CD4-positive, alpha-beta T cell treated with Interleukin-15 for 4 hours (primary cell): Measurements from ENCODE around the gene EDEM1.
"Not testable (repeated sequence)": the region's sequence is repeated elsewhere in the genome, so short reads cannot be mapped to it uniquely, and the experiment has no call there.

ENCODE experiments used
- DNase-seq: peaks from one replicate; pipeline ENCODE4 v3.0.0-alpha.2; 2020; ENCODE audit warnings: low spot score

EDEM1 gene

DNA sequence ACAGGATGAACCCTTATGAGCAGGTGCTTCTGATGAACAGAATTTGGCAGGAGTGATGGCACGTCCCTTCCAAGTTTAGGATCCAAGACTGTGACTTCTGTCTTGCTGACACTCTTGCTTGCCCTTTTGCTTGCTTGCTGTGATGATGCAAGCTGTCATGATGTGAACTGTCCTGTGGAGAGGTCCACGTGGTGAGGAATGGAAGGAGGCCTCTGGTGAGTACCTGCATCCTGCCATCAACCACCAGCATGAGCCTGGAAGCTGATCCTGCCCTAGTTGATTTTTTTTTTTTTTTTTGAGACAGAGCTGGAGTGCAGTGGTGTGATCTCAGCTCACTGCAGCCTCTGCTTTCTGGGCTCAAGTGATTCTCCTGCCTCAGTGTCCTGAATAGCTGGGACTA, 45.5 kb downstream of the EDEM1 start:
- no peak for DNase-seq

DNA sequence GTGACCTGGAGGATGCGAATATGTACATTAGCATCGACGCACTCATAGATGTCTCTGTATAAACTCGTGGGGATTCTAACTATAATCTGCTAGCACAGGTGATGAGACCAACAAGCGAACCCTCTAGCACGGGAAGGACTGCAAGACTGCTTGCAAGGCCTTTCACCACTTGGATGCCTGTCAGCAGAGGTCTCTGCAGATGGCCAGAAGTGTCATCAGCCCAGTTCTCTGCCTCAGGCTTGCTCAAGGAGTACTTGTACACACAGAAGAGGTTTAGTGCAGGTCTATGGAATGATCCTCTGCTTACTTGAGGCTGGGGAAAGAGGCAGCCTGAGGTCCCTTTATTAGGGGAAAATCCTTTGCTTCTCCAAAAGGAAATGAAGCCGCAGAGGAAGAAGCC, 48.1 kb downstream of the EDEM1 start:
- DNase-seq = no peak

DNA sequence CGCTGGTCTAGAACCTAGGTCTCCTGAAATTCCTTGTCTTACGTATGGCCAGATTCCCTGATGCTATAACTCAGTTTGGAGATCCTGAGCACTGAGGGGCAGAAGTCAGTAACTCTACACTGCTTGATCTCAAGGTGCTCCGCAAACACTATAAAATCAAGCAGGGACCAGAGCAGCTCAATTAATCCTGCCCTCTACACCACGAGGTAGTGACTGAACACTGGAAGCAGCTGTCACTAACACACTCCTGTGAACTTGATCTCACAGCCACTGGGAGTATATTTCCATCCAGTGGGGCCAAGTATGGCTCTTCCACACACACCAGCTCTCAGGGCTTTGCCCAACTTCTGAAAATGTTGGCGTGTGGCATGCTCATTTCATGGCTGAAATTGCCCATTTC, 51.0 kb downstream of the EDEM1 start:
- no peak for DNase-seq

DNA sequence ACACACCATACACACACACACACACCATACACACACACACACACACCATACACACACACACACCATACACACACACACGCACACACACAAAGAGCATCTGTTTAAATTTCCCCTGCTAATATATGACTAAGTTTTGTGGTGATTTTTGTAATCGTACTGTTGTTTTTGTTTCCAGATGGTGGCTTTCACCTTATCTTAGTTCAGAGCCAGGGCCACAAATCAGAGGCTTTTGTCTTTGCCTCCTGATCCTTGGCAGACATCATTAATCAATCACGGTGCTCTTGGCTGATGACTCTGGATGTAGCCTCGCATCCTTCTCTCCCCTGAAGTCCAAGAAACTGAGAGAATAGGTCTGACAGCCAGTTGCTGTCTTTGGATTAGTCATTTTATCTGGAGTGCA, 52.1 kb downstream of the EDEM1 start:
- no peak for DNase-seq

DNA sequence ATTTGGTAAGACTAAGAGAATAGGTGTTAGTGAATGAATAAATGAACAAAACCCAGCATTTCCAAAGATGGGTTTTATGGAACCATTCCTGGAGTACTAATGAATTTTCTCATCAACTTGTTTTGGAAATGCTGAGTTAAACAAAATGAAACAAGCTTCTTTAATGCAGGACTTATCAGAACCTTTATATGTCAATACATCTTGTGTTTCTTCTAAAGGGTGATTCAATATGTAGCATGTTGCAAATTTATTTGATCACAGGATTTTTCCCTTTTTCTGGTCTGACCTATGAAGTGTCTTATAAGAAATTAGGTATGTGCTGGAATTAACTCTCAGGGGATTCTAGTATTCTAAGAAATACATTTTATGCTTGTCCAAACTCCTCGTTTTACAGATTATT, 53.2 kb downstream of the EDEM1 start:
- DNase-seq = no peak

DNA sequence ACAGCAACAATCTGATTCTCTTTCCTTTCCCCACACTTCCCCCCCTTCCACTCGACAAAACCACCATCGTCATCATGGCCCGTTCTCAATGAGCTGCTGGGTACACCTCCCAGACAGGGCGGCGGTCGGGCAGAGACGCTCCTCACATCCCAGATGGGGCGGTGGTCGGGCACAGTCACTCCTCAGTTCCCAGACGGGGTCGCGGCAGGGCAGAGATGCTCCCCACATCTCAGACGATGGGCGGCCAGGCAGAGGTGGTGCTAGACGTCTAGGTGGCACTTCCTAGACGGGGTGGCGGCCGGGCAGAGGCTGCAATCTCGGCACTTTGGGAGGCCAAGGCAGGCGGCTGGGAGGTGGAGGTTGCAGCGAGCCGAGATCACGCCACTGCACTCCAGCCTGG, 55.3 kb downstream of the EDEM1 start:
- not testable (repeated sequence) for DNase-seq

DNA sequence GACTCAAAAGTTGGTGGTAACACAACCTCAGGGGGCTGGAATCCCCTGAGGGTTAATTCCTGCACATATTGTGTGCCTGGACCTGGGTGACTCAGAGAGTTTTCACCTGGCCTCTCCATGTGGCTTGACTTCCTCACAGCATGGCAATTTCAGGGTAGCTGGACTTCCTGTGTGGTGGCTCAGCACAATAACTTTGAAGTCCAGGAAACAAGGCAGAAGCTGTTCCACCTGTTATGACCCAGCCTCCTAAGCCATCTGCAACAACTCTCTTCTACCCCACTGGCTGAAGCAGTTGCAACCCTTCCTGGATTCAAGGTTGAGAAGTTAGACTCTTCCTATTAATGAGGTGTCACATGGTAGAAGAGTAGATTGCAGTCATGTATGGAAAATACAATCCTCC, 58.4 kb downstream of the EDEM1 start:
- no peak for DNase-seq

DNA sequence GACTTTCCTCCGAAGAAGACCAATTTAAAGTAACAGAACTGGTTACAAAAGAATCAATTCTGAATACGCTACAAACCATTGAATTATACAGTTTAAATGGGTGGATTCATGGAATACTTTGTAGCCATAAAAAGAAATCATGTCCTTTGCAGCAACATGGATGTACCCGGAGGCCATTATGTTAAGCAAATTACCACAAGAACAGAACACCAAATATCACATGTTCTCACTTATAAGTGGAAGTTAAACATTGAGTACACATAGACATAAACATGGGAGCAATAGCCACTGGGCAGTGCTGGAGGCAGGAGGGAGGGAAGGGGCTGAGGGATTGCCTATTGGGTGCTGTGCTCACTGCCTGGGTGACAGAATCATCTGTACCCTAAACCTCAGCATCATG, 61.3 kb downstream of the EDEM1 start:
- DNase-seq = no peak

DNA sequence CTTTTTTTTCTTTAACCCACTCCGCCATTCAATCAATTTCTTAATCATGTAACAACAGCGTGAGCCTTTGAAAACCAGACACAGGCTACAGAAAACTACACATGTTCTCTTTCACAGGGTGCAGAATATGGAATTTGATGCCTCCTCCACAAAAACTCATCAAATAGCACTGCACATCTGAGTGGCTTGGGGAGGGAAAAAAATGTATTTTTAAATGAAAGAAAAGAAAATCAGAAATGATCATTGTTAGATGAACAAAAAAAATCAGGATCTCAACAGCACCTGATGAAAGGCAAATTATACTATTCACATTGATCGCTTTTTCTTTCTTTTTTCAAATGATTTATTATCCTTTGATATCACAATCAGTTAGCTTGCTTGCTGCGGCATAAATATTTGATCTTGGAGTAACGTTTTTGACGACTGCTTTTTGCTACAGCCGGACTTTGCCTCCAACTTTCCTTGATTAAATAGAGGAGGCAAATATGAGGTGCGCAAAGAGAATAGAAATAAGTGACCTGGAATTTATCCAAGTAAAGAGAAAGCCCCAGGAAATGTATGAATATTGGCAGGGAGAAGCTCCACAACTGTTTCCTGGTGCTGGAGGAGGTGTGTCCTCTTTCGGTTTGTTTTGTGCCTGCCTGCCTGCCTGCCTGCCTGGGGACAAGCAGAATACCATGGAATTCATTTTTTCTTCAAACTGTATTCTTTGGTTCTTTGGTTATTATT, 63.1 kb downstream of the EDEM1 start:
- no peak for DNase-seq

DNA sequence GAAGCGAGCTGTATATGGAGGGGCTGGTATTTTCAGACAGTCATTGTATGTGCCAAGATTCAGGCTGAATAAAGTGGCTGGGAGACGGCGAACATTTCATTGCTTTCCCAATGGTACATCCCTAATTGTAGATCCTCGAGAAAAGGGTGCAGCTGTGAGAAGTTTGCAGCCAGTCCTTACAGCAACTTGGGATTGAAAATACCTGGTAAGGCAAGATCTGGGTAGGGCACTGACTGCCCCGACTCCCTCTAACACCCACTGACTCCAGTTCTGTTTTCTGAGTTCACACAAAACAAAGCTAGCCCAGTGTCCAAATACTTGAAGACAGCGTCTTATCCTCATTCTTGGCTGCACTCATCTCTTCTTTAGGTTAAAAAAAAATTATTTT, 63.7 kb downstream of the EDEM1 start:
- no peak for DNase-seq

DNA sequence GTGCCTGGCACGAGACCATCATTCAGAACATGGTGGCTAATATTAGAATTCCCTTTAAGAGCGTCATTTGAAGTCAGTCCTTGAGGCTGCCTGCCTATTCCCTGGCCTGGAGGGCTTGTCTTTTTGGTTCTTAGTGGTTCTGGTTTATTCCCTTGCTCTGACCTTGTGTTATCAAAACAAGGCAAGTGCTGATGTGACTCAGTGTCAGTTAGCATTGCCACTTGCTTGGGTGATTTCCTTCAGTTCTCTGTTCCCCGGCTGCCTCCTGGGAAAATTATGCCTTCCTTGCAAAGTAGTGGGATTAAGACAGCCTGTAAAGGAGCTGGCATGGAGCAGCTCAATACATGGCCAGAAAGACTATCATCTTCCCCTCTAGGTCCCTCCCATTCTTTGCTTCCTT, 64.6 kb downstream of the EDEM1 start:
- no peak for DNase-seq

DNA sequence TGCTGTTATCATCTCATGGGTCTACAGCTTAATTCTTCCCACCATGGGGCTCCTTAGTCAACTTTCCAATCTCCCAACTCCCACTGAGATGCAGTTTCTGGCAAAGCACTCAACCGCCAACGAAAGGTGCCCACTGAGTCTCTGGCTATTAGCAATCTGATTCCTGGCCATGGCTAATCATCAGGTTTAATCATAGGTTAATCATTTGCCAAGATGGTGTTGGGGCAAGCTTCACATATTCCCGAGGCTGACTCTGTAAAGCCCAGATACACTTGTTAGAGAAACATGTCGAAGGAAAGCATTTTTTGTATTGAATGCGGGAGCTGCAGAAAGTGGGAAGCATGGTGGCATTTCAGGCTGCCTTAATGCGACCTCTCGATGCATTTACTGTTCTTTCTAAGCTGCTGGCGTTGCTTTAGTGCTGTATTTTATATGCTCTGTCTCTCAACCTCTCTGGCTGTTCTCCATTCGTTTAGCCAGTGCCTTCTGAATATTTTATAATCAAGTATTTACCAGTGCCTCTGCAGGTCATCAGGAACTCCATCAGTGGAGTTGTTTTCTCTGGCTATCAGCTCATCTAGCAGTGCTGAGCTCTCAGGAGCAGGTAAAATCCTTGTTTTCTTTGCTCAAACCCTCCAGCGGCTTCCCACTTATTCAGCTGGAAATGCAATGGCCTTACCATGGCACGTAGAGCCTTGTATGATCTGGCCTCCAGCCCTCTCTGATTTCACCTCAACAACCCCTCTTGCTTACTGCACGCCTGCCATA, 67.0 kb downstream of the EDEM1 start:
- DNase-seq = no peak

DNA sequence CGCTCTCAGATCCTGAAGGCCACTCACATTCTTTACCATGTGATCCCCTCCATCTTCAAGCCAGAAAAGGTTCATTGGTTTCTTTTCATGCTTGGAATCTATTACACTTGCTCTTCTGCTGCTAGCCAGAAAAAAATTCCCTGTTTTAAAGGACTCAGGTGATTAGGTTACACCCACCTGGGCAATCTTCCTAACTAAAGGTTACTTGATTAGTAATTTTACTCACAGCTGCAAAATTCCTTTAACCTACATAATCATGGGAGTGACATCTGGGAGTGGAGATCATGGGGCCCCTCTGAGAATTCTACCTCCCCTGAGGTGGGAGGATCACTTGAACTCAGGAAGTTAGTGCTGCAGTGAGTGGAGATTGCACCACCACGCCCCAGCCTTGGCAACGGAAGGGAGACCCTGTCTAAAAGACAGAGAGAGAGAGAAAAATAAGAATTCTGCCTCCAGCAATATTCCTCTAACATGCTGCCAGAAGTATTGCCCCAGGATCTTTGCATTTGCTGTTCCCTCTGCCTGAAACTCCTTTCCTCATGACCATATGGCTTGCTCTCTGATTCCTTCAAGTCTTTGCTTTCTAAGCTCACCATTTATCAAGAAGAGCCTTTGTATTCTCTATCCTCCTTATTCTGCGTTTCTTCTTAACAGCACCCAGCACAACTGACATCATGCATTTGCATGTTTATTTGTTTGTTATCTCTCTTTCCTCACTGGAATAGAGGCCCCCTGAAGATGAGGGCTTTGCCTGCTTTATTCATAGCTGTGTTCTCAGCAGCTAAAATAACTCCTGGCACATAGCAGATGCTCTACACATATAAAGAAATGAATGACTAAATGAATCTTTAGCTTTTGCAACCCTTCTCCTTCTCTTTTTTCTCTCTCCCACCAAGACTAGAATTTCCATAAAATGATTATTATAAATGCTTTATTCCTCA, 68.2 kb downstream of the EDEM1 start:
- no peak for DNase-seq

DNA sequence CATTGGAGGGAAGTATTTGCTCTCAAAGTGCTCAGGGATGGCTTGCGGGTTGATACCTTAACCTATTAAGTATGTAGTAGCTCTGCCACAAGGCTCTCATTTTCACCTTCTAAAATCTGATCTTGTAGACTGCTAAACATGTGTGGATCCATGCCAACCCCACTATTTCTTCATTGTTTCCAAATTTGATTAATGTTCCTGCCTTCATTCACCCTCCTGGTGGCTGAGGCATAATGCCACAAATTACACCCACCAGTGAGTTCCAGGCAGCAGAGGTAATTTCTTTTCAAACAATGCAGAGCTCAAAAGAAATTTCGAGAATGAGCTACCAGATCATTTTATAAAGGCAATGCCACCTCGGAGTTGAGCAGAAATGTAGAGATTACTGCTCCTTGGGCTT, 71.0 kb downstream of the EDEM1 start:
- no peak for DNase-seq

DNA sequence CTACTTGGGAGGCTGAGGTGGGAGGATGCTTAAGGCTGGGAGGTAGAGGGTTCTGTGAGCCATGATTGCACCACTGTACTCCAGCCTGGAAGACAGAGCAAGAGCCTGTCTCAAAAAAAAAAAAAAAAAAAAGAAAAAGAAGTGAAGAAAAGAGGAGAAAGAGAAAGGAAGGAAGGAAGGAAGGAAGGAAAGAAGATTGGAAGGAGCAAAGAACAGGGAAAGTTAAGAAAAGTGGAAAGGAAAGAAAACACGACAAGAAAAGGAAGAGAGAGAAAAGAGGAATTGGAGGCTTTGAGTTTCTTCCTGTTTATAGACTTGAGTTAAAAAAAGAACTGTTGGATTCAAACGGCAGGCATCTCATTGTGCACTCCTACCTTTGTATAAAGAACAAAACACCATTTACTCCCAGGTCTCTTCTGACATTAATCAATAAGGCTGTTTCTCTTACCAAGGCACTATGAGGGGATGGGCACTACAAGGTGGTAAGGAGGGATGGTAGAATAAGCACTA, 73.5 kb downstream of the EDEM1 start:
- no peak for DNase-seq

DNA sequence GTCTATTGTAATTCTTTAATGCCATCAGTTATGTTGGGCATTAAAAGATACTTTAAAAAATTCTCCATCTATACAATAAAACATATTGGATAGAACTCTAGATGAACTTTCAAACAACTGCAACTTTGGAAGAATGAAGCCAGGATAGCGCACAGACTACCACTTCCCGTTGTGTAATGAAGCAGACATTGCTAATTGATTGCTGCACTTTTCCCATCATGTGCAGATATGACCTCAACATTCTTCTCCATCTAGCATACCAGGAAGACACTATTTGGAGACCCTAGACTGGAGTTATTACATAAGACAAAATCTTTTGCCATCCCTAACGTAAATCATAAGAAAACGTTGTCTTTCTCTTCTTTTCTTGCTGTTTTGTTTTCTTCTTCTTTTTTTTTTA, 75.0 kb downstream of the EDEM1 start:
- no peak for DNase-seq

DNA sequence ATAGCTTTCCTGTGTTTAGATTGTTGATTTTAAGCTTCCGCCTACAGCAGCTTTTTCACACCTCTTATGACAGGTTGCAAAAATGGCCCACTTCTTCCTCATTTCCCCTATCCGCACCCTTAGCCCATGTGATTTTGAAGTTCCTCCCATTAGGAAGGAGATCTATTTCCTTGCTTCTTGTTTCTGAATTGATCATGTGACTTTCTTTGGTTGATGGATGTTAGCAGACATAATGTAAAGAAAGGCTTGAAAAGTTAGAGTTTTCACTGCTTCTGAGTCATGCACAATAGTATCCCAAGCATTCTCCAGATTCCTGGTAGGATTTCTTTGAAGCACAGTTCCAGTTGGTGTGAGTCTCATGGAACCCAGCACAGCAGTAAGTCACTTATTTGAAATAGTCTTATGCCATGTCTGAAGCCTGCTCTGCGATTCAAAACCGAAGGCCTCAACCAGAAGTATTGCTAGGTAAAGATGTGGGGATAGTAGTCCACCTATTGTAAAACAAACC, 76.6 kb downstream of the EDEM1 start:
- DNase-seq = no peak

DNA sequence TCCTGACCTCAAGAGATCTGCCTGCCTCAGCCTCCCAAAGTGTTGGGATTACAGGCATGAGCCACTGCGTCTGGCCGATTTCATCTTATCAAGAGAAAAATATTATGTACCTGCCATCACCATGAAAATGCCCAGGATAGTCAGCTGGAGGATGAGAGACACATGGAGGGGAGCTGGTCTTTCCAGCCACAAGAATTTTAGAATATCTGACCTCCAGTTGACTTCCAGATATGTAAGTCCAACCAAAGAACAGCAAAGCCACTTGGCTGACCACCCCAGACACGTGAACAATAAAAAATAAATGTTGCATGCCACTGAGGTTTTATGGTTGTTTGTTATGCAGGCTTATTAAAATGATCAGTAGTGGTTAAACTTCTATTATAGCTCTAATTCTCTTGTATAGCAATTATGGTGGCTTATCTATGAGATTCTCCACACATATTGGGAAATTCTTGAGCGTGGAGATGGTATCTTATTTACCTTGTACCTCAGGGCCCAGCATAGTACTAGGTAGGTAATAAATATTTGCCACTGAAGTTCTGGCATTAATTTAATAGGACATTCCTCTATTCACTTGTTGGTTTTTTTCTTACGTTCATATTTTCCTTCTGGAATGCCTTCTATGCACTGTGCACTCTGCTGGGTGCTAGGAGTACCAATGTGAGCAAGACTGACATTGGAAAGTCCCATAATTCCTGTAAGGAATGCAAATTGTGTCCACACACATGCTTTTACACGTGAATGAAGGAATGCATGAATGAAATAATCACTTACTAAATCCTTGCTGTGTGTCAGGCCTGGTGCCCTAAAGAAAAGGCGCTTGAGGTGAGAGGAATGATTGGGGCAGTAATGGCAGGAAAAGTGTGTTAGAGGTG, 77.6 kb downstream of the EDEM1 start:
- DNase-seq = no peak

DNA sequence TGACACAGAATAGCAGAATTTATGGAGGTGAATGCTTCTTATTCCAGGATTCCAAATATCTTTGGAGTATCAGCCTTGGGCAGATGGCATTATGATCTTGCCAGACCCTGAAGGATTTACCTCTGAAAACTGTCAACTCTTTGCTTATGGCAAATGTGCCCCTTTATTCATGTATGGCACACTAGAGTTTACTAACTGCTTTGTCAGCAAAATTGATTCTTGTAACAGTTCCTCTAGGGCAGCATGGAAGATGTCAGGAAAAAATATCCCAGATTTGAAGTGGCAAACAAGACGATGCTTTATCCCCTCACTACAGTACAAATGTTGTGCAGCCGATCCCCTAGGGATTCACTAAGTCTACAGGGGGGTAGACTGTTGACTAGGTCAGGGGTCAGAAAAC, 79.7 kb downstream of the EDEM1 start:
- no peak for DNase-seq

DNA sequence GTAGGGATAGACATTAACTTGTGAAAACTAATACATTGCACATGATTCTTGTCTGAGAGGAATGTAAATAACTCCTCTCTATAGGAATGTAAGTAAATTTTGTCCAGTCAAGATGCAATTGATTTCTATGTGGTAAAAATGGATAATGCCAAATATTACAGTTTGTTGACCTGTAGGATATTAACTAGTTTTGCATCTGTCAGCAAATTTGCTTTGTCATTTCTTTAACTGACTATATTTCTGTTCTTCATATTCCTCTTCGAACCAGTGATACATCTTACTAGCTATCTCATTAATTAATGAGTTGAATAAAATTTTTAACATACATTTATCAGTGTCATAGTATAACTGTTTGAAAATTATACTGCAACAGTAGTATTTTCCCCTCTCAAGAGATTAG, 80.4 kb downstream of the EDEM1 start:
- no peak for DNase-seq
